ENCODE results near the gene CABP4.
A peak's percentile ranks its signal among the peaks of the same experiment; 100 is the strongest.

The CABP4 gene
- 6.2 to 6.6 reads per million in 2 donors for total RNA-seq

DNA sequence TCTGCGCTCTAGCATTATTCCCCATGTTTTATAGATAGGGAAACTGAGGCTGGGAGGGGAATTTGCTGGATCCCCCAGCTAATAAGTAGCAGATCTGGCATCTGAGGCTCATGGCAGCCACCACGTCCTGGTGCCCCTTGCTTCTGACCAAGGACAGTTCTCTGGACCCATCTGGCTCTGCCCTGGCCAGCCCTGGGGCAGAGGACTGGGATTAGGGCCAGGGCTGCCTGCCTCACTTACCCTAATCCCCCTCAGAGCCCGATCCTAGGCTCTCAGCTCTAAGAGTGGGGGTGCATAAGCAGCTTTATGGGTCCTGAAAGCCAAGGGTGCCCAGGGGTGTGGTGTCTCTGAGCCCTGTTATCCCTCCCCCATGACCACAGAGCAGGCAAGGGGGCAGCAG, at the start of gene CABP4:
TSS of gene CABP4 (plus strand) at position 301 of the 400 bp plus-strand sequence. CDS start at position 371, 70 bp downstream.
- DNase-seq: no peak

DNA sequence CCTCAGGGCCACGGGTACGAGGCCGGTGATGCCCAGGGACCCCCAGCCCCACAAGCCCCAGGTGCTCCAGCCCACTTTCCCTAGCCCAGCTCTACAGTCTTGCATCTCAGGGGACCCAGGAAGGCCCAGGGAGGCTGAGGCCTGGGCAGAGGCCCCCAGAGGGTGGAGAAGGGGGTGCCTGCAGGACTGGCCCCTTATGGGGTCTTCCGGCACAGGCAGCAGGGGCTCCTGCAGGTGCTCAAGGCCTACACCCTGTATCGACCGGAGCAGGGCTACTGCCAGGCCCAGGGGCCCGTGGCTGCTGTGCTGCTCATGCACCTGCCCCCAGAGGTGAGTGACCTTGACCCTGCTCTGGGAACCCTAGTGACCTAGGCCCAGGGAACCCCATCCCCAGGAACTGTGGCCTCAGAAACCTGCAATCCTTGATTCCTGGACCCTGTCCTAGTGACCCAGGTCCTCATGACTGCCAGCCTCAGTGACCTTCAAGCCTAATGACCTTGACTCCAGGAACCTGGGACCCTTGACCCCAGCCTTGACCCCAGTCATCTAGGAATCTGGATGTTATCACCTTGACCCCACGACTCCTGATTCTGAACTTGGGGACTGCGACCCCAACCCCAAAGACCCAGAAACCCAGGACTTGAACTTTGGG, 49.3 kb upstream of the CABP4 start:
- DNase-seq: no peak

DNA sequence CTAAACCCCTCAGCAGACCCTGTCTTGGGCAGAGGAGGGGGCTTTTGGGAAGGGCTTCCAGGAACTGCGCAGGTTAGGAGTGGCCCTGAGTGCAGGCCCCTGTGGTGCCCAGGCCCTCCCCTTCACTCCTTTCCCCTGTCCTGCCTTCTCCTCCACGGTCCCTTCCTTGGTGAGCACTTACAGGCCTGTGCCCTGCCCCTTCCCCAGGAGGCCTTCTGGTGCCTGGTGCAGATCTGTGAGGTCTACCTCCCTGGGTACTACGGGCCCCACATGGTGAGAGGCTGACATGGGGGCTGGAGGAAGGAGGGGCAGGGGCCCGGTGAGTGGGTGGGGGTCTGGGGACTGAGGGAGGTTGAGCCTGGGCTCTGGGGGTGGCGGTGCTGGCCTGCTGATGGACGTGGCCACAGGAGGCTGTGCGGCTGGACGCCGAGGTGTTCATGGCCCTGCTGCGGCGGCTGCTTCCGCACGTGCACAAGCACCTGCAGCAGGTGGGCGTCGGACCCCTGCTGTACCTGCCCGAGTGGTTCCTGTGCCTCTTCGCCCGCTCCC, 48.7 kb upstream of the CABP4 start:
- no peak for DNase-seq

DNA sequence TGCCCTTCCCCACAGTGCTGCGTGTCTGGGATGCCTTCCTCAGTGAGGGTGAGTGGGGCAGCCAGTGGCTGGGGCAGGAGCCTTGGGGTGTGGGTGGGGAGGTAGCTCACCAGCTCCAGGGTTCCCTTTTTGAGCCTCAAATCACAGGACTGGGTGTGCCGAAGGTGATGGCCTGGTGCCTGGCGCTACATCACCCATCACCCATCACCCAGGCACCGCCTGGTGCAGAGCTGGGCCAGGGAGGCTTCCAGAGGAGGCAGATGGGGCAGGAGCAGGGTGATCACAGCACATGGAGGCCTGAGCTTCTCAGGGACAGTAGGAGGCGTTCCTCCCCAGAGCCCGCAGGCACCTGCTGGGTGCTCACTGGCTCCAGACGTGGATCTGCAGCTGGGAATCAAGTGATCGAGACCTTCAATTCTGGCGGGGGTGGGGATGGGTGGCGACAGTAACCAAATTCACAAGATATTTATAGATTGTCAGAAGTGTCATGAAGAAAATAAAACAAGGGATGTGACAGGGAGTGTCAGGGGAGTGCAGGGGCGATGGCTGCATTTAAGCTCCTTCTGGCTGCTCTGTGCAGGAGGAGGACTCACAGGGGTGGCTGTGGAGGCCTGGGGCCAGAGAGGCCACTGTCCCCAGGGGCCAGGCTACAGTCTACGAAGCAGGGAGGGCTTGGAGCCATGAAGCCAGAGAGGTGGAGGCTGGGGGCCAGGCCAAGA, 48.0 kb upstream of the CABP4 start:
- peak in 1 of 5 experiments; percentile 42 for DNase-seq

DNA sequence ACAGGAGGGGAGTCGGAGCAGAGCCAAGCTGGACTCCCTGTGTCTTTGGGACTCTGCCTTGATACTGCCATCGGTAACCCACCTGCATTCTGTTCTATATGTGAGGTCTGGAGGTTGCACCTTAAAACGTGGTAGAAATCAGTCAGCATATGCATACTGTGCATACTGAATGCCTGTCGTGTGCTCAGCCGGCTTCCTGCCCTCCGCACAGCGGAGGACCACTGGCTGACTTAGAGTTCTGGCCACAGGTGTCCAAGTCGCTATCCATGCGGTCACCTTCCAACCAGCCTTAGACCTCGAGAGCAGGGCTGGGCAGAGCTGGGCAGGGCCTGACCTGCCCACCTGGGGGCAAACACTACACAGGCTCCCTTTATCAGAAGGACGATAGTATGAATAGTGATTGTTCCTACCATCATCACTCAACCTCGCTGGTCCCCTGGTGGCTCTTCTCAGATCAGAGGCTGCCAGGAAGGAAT, 47.4 kb upstream of the CABP4 start:
- DNase-seq: peak in 1 of 5 experiments; percentile 65

DNA sequence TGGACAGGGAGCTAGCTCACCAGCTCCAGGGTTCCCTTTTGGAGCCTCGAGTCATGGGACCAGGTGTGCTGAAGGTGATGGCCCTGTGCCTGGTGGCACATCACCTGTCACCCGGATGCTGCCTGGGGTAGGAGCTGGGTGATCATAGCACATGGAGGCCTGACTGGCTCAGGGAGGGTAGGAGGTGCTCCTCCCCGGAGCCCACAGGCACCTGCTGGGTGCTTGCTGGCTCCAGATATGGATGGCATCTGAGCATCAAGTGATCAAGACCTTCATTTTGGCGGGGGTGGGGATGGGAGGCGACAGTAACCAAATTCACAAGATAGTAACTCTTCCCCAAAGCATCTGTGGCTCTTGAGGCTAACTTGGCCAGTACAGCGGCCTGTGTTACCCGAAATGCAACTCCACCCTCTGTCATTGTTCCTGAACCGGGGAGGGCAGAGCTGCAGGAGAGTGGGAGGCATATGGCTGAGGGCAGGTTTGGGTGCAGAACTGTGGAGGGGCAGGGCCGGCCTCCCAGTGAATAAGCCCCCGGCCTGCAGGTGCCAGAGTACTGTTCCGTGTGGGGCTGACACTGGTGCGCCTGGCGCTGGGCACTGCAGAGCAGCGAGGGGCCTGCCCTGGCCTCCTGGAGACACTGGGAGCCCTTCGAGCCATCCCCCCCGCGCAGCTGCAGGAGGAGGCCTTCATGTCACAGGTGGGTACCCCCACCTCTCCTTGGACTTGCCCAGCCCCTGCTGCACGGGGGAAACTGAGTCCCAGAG, 46.5 kb upstream of the CABP4 start:
- peak in 1 of 5 experiments; percentile 63 for DNase-seq

DNA sequence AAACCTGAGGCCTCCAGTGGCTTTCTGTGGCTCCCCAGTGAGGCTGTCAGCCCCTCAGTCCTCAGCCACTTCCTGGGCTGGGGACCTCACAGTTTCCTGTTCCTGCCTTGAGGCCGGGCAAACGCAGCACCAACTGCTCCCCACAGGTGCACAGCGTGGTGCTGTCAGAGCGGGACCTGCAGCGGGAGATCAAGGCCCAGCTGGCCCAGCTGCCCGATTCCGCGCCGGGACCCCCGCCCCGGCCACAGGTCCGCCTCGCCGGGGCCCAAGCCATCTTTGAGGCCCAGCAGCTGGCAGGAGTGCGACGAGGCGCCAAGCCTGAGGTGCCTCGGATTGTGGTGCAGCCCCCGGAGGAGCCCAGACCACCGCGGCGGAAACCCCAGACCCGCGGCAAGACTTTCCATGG, 45.9 kb upstream of the CABP4 start:
- DNase-seq: peak; percentile 34 to 96 (median 66)

DNA sequence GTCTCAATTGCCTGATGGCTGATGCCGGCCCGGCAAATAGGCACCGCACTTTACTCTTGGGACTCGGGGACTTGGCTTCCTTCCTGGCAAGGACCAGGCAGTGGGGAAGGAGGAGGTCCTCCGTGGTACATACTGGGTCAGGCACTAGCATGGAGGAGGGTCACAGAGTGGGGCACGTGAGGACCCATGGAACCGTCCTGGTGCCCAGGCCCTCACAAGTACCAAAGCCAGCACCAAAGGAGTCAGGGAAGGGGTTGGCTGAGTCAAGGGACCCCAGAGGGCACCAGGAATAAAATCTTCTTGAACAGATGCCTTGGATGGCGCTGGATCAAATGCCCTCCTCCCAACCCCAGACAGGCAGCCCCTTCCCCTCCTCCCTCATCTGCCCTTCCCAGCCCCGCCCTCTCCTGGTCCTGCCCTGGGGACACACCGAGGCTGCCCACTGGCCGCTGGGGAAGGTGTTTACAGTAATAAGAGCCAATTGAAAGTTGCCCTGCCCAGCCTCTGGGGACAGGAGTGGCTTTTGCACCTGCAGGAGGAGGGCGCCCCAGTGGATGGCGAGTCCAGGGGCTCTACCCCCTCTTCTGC, 45.3 kb upstream of the CABP4 start:
- no peak for DNase-seq

DNA sequence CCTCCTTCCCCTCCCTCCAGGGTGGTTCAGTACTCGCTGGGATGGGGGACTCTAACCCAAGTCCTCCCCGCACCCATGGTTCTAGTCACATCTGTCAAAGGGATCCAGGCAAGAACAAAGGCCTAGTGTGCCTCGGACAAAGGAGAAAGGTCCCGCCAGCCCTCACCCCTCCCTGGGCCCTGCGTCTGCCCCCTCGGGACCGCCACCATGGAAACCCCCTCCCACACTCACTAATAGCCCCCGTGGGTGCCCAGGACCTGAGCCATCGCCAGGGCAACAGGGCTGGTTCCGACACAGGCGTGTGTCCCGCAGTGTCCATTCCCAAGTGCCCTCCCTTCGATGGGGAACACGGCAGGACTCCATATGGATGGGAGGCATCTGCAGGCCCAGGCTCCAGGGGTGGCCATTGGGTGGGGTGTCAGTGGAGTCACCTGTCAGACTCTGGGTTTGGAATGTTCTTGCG, 44.8 kb upstream of the CABP4 start:
- DNase-seq: no peak

DNA sequence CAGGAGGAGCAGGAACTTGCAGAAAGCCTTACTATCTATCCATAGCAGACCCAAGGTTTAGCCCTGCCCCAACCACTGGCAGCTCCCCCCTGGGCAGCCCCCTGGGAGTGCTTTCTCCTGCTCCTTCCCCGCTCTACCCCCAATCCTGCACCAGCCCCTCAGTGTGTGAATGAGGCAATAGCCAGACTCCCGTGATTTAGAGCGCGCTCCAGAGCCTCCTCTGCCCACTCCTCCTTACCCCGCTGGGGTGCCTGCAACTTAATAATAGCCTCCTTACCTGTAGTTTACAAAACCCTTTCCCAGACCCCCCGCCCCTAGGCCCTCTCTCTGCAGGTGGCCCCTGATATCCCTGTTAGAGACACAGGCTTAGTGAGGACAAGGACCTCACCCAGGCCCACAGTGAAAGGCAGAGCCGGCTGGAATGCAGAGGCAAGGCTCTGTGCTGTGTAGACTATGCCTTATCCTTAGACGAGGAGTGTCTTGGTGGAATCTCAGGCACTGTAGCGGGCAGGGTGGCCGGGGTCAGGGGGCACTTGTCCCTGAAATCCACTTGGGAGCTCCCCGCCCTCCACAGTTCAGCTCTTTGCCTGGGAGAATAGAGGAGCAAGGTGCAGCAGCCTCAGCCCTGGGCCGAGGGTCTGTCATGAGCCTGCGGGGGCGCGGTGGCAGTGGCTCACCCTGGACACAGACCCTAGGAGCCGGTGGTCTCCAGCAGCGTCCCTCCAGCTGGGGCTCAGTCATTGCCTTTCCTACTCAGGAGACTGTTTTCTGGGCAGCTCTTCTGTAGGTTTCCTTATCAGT, 44.0 kb upstream of the CABP4 start:
- no peak for DNase-seq

DNA sequence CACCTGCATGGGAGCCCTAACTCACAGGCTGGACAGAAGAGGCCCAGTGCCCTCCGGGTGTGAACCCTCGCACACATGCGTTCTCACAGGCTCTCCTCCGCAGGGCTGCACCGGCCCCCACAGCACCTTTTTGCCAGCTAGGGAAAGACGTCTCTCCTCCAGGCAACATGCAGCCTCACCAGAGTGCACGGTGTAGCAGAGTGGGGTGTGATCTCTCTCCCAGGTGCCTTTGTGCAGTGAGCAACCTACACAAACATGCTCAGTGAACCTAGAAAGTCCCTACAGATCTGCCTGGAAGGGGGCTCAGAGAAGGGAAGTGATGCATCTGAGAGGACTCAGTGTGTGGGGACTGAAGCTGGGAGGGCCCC, 43.4 kb upstream of the CABP4 start:
- no peak for DNase-seq

DNA sequence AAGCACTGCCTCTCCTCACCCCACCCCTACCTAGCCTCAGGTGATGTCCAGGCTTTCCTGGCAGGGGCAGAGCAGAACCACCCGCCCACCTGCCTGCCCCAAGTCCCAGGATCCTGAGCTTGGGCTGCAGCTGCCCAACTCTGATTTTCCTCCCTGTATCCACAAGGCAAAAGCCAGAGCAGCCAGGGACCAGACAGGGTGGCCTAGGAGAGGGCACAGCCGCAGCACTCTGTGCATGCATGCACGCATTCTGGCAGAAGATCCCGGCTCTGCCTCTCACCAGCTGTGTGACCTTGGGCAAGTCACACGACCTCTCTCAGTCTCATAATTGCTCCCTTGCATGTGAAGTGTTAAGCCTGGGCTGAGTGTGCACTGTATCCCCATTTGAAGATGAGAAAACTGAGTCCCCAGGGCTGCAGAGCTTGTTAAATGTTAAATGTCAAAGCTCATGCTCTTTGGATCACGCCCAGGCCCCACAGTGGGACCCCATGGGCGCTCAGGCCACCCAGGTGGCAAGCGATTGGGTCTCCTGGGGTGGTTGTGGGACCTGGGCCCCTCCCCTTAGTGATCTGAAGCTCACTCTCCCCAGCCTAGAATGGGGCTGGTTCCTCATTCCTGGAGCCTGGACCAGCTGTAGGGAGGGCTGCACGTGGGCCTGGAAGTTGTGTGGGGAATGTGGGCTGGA, 42.5 kb upstream of the CABP4 start:
- DNase-seq: no peak

DNA sequence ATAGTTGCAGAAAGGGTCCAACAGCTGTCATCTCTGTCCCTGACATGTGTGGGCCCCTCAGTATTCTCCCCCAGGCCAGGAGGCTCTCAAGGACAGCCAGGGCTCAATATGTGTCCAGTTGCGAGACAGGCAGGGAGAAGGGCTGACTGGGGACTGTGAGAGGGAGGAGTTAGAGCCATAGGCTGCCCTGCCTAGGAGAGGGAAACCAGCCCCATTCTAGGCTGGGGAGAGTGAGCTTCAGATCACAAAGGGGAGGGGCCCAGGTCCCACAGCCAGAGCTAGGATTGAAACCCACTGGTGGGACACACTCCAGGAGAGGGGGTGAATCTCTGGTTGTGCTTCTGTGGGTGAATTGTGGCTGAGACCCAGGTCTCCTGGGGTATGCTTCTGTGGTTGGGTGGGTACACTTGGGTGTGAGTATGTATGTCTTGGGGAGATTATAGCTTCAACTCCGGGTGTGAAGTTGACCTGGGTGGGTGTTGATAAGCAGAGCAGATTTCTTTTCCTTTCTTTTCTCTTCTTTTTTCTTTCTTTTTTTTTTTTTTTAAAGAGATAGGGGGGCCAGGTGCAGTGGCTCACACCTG, 41.8 kb upstream of the CABP4 start:
- DNase-seq: no peak

DNA sequence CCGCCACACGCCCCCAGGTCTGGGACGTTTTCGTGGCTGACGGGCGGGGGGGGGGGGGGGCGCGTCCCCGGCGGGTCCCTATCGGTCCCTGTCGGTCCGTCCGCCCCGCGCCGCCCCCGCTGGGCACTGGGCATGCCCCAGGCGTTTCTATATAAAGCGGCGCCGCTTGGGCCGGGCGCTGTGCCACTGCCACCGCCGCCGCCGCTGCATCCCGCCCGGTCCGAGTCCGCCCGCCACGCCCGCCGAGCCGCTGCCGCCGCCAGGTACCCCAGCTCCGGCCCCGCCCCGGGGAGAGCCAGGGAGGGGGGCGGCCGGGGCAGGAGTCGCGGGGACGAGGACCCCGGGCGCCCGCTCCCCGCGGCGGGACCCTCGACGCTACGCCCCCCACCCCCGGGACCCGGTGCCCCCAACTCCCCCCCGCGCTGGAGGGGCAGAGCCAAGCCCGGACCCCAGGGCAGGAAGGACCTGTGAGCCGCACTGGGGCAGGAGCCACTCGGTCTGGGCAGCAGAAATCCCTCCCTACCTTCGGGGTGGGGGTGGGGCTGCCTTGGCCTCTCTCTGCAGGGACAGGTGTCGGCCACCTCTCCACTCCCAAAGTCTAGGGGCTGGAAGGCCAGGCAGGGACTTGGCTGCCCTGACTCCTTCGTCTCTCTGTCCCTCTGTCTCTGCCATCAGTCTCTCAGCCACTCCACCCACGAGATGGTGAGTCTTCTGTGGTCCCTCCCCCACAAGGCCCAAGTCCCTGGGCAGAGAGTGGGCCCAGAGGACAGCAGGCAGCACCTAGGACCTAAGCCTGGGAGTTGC, 39.5 kb upstream of the CABP4 start, which contains the start of gene CARNS1:
TSS of gene CARNS1 (plus strand) at position 178 of the 804 bp plus-strand sequence. CDS start at position 700, 522 bp downstream.
- no peak for DNase-seq

DNA sequence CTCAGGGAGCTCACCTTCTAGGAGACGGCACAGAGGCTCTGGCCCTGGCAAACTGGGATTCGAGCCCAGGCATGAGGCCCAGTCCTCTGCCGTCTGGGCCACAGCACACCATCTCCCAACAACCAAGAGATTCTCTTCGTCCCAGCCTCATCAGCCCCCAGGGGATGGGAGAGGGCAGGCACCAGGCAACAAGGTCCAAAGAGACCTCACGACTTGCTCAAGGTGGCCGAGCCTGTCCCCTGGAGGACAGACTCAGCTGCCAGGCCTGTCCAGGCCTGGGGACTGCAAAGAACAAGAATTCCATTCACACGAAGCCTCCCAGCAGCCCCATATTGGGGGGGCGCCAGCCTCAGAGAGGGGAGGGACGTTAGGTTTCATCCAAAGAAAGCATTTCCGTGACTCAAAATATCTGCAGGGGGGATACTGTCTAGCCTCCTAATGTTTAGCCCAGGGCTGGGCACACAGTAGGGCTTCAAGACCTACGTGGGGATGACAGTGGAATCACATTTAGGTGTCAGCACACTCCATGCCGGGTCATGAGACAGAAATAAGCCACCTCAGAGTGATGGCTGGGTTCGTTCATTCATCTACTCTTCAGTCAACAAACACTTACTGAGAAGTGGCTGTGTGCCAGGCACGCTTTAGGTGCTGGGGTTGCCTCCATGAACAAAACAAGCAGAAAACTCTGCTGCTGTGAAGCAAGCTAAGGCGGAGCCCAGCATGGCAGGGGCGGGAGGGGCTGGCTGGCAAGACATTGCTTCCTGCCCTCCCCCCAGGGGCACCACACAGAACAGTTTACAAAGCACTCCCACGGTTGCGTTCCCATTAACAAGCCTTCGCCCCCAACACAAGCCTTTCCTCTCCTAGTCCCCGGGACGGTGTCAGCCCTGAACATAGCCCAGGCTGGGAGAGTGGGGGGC, 38.5 kb upstream of the CABP4 start:
- DNase-seq: peak in 4 of 5 experiments; percentile 56 to 91 (median 78)

DNA sequence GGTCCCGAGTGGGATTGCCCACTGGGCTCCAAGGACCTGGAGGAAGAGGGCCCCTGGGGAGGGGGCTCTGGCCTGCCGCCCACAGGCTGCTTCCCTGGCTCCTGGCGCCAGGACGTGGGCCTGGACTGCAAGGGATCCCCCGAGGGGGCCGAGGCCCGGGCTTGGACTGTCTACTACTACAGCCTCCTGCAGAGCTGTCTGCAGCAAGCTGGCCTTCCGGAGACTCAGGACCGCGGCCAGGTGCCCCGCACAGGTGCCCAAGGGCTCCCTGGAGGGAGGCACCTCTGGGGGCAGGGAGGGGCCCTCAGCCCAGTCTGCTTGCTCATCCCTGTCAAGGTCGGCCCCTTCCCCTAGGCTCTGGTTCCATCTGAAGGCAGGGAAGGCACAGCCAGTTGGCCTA, 37.7 kb upstream of the CABP4 start:
- no peak for DNase-seq

DNA sequence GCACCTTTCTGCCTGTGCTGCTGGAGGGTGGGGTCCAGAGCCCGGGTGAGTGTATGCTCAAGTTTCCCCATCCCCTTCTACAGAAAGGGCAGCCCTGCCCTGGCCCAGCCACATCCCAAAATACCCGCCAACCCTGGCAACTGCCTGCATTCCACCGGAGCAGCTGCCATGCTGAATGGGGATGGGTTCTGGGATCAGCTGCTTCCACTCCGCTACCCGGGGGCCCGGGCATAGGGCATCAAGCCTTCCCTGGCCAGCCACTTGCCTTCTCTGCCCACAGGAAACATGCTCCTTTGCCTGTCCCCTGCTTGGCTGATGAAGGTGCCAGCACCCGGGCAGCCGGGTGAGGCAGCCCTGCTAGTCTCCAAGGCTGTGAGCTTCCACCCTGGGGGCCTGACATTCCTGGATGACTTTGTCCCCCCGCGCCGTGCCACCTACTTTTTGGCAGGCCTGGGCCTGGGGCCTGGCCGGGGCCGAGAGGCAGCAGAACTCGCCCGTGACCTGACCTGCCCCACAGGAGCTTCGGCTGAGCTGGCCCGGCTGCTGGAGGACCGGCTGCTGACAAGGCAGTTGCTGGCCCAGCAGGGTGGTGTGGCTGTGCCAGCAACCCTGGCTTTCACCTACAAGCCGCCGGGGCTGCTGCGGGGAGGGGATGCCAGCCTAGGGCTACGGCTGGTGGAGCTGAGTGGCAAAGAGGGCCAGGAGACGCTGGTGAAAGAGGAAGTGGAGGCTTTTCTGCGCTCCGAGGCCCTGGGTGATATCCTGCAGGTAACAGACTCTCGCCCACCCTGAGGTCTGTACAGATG, 36.5 kb upstream of the CABP4 start:
- DNase-seq: peak in 1 of 5 experiments; percentile 55

Data from T-helper 2 cell (primary cell).